ENCODE measurements around the gene CHCHD1.
"Not testable (repeated sequence)": the region's sequence is repeated elsewhere in the genome, so short reads cannot be mapped to it uniquely, and the experiment has no call there.

CHCHD1 gene

GRCh38 chr10:73816917-73817729, 35.3 kb downstream of the CHCHD1 start:
- no peak for DNase-seq (ENCODE audit: low read depth)
- Histone ChIP-seq H3K9me3 (ENCODE audit: control insufficient read depth, low read length) (no peaks in the 10 kb centered on the region), H3K4me1 (ENCODE audit: control insufficient read depth, insufficient read depth, low read length) (peaks cover 17% of the 10 kb centered on the region), H3K27me3 (replicated peaks; ENCODE audit: control insufficient read depth, insufficient read depth, low read length) (no peaks in the 10 kb centered on the region), H3K36me3 (ENCODE audit: control insufficient read depth, insufficient read depth, low read length, severe bottlenecking) (peaks cover 17% of the 10 kb centered on the region), H3K9ac (ENCODE audit: low read length) (peak overlapping the region; percentile 9), H3K4me3 (ENCODE audit: low read length) (no peak overlapping the region)

- no peak overlapping the region for H3K9ac ChIP-seq (ENCODE audit: low read length)
- peaks cover 17% of the 10 kb centered on the region for H3K4me1 ChIP-seq (ENCODE audit: control insufficient read depth, insufficient read depth, low read length)
- H3K36me3 ChIP-seq (ENCODE audit: control insufficient read depth, insufficient read depth, low read length, severe bottlenecking), result peaks cover 15% of the 10 kb centered on the region
- no peaks in the 10 kb centered on the region for H3K27me3 ChIP-seq (replicated peaks; ENCODE audit: control insufficient read depth, insufficient read depth, low read length)
- DNase-seq (ENCODE audit: low read depth), result no peak
- H3K9me3 ChIP-seq (ENCODE audit: control insufficient read depth, low read length), result no peaks in the 10 kb centered on the region
- H3K4me3 ChIP-seq (ENCODE audit: low read length), result no peak overlapping the region
These were observed 36.0 kb downstream of the CHCHD1 start for GRCh38 chr10:73817826-73818225.

- DNase-seq (ENCODE audit: low read depth), result no peak
- Histone ChIP-seq H3K36me3 (ENCODE audit: control insufficient read depth, insufficient read depth, low read length, severe bottlenecking) (peaks cover 16% of the 10 kb centered on the region), H3K9me3 (ENCODE audit: control insufficient read depth, low read length) (no peaks in the 10 kb centered on the region), H3K4me1 (ENCODE audit: control insufficient read depth, insufficient read depth, low read length) (peaks cover 17% of the 10 kb centered on the region), H3K4me3 (ENCODE audit: low read length) (no peak overlapping the region), H3K27me3 (replicated peaks; ENCODE audit: control insufficient read depth, insufficient read depth, low read length) (no peaks in the 10 kb centered on the region), H3K9ac (ENCODE audit: low read length) (no peak overlapping the region)
These were observed 36.6 kb downstream of the CHCHD1 start for GRCh38 chr10:73818402-73818801.

- H3K4me1 ChIP-seq (ENCODE audit: control insufficient read depth, insufficient read depth, low read length), result peaks cover 17% of the 10 kb centered on the region
- H3K9me3 ChIP-seq (ENCODE audit: control insufficient read depth, low read length), result no peaks in the 10 kb centered on the region
- no peak for DNase-seq (ENCODE audit: low read depth)
- H3K36me3 ChIP-seq (ENCODE audit: control insufficient read depth, insufficient read depth, low read length, severe bottlenecking), result peaks cover 17% of the 10 kb centered on the region
- no peaks in the 10 kb centered on the region for H3K27me3 ChIP-seq (replicated peaks; ENCODE audit: control insufficient read depth, insufficient read depth, low read length)
- H3K4me3 ChIP-seq (ENCODE audit: low read length), result no peak overlapping the region
- no peak overlapping the region for H3K9ac ChIP-seq (ENCODE audit: low read length)
These were observed 37.2 kb downstream of the CHCHD1 start for GRCh38 chr10:73819081-73819480.

- DNase-seq (ENCODE audit: low read depth), result no peak
- H3K36me3 ChIP-seq (ENCODE audit: control insufficient read depth, insufficient read depth, low read length, severe bottlenecking), result peaks cover 19% of the 10 kb centered on the region
- H3K4me1 ChIP-seq (ENCODE audit: control insufficient read depth, insufficient read depth, low read length), result peaks cover 17% of the 10 kb centered on the region
- no peak overlapping the region for H3K4me3 ChIP-seq (ENCODE audit: low read length)
- no peaks in the 10 kb centered on the region for H3K9me3 ChIP-seq (ENCODE audit: control insufficient read depth, low read length)
- H3K9ac ChIP-seq (ENCODE audit: low read length), result no peak overlapping the region
- no peaks in the 10 kb centered on the region for H3K27me3 ChIP-seq (replicated peaks; ENCODE audit: control insufficient read depth, insufficient read depth, low read length)
These were observed 37.8 kb downstream of the CHCHD1 start for GRCh38 chr10:73819513-73820093.

- H3K9me3 ChIP-seq (ENCODE audit: control insufficient read depth, low read length), result no peaks in the 10 kb centered on the region
- no peaks in the 10 kb centered on the region for H3K27me3 ChIP-seq (replicated peaks; ENCODE audit: control insufficient read depth, insufficient read depth, low read length)
- peaks cover 29% of the 10 kb centered on the region for H3K36me3 ChIP-seq (ENCODE audit: control insufficient read depth, insufficient read depth, low read length, severe bottlenecking)
- H3K4me3 ChIP-seq (ENCODE audit: low read length), result no peak overlapping the region
- no peak overlapping the region for H3K9ac ChIP-seq (ENCODE audit: low read length)
- H3K4me1 ChIP-seq (ENCODE audit: control insufficient read depth, insufficient read depth, low read length), result no peaks in the 10 kb centered on the region
- no peak for DNase-seq (ENCODE audit: low read depth)
These were observed 41.5 kb downstream of the CHCHD1 start for GRCh38 chr10:73823391-73823790.

DNA sequence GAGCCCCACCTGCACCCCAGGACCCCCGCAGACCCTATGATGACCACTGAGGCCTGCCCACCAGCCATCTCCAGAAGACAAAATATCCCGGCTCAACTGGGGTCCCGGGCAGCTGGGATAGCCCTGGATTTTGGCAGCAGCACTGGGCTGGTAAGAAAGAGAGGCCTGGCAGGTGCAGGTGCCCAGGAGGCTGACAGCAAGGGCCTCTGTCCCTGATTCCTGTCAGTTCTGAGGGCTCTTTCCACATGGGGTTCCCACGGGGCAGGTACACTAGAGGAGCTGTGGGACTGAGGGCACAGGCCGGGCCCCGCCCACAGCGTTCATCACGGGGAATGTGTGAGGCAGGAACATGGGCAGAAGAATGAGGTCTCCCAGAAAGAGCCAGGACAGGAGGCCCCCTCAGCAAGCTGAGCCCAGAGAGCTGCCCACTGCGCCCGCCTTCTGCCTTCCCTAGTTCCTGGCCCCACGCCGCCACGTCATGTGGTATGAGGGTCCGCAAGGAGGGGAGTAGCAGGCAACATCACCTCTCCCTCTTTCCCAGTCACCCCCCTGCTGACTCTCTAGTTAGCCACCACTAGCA, 42.4 kb downstream of the CHCHD1 start:
- Histone ChIP-seq H3K27me3 (replicated peaks; ENCODE audit: control insufficient read depth, insufficient read depth, low read length) (no peaks in the 10 kb centered on the region), H3K9me3 (ENCODE audit: control insufficient read depth, low read length) (no peaks in the 10 kb centered on the region), H3K9ac (ENCODE audit: low read length) (no peak overlapping the region), H3K4me3 (ENCODE audit: low read length) (no peak overlapping the region), H3K36me3 (ENCODE audit: control insufficient read depth, insufficient read depth, low read length, severe bottlenecking) (peaks cover 29% of the 10 kb centered on the region), H3K4me1 (ENCODE audit: control insufficient read depth, insufficient read depth, low read length) (no peaks in the 10 kb centered on the region)
- no peak for DNase-seq (ENCODE audit: low read depth)

DNA sequence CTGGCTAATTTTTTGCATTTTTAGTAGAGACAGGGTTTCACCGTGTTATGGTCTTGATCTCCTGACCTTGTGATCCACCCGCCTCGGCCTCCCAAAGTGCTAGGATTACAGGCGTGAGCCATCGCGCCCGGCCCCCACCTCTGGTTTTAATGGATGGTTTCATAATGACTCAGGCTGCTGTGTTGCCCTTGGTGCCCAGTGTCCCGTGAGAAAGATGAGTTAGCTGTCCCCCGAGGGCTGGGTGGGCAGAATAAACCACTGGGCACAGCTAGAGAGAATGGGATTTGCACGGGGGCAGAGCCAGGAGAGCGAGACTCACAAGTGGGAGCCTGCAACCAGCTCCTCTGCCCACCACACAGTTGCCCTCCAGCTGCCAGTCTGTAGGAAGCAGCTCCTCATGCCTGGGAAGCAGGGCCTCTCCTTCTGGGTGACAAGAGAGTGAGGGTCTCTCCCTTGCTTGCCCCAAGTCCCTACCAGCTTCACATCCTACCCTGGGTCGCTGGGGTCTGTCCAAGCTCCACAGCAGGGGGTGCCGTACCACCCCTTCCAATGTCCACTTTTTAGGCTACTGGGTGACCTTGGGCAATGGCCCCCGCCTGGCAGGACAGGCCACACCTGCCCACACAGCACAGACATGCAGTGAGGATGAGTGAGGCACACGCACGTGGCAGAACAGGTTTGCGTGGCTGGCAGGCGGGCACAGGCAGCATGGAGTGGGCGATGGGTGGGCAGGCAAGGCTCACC, 45.7 kb downstream of the CHCHD1 start:
- Histone ChIP-seq H3K27me3 (replicated peaks; ENCODE audit: control insufficient read depth, insufficient read depth, low read length) (no peaks in the 10 kb centered on the region), H3K36me3 (ENCODE audit: control insufficient read depth, insufficient read depth, low read length, severe bottlenecking) (peaks cover 29% of the 10 kb centered on the region), H3K4me3 (ENCODE audit: low read length) (no peak overlapping the region), H3K9me3 (ENCODE audit: control insufficient read depth, low read length) (no peaks in the 10 kb centered on the region), H3K9ac (ENCODE audit: low read length) (no peak overlapping the region), H3K4me1 (ENCODE audit: control insufficient read depth, insufficient read depth, low read length) (no peaks in the 10 kb centered on the region)
- DNase-seq (ENCODE audit: low read depth), result peak; percentile 45

- Histone ChIP-seq H3K9ac (ENCODE audit: low read length) (no peak overlapping the region), H3K9me3 (ENCODE audit: control insufficient read depth, low read length) (no peaks in the 10 kb centered on the region), H3K36me3 (ENCODE audit: control insufficient read depth, insufficient read depth, low read length, severe bottlenecking) (peaks cover 29% of the 10 kb centered on the region), H3K27me3 (replicated peaks; ENCODE audit: control insufficient read depth, insufficient read depth, low read length) (no peaks in the 10 kb centered on the region), H3K4me3 (ENCODE audit: low read length) (no peak overlapping the region), H3K4me1 (ENCODE audit: control insufficient read depth, insufficient read depth, low read length) (no peaks in the 10 kb centered on the region)
- DNase-seq (ENCODE audit: low read depth), result no peak
These were observed 46.3 kb downstream of the CHCHD1 start for GRCh38 chr10:73828161-73828560.

DNA sequence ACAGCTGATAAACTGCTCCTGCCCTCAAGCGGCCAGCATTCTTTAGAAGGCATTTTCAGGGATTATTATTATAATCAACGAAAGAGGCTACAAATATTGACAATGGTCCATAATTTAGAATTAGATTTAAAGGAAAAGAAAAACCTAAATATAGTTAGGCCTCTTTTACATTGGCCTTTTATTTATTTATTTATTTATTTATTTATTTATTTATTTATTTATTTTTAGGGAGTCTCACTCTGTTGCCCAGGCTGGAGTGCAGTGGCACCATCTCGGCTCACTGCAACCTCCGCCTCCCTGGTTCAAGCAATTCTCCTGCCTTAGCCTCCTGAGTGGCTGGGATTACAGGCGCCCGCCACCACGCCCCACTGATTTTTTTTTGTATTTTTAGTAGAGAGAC, 47.2 kb downstream of the CHCHD1 start:
- not testable (repeated sequence) for H3K27me3 ChIP-seq (replicated peaks; ENCODE audit: control insufficient read depth, insufficient read depth, low read length); H3K4me3 ChIP-seq (ENCODE audit: low read length); DNase-seq (ENCODE audit: low read depth); H3K9me3 ChIP-seq (ENCODE audit: control insufficient read depth, low read length); H3K4me1 ChIP-seq (ENCODE audit: control insufficient read depth, insufficient read depth, low read length); H3K9ac ChIP-seq (ENCODE audit: low read length)
- peaks cover 20% of the 10 kb centered on the region for H3K36me3 ChIP-seq (ENCODE audit: control insufficient read depth, insufficient read depth, low read length, severe bottlenecking)

Data from adipocyte (in vitro differentiated cells).